GM23338 (cell line): ENCODE measurements around the gene HSPA14.

Experiments
- CREB1 ChIP-seq: fragments of 250-450 bp; sonication (Bioruptor Pico); IDR thresholded peaks from 2 replicates; pipeline ENCODE4 v1.5.0; 2020; ENCODE audit warnings: low read depth, mild to moderate bottlenecking, moderate library complexity
- EZH2 ChIP-seq: fragments of 200-600 bp; sonication (generic); IDR thresholded peaks from one replicate; pipeline ENCODE4 v1.8.0; 2017; ENCODE audit warnings: antibody characterized with exemption, mild to moderate bottlenecking, low read depth; ENCODE audit not compliant: unreplicated experiment
- NANOG ChIP-seq: IDR thresholded peaks from 2 replicates; pipeline ENCODE4 v1.6.1; 2016; ENCODE audit warnings: antibody characterized with exemption, borderline replicate concordance
- POLR2AphosphoS5 ChIP-seq: IDR thresholded peaks from 2 replicates; pipeline ENCODE4 v1.6.1; 2016; ENCODE audit warnings: antibody characterized with exemption, low read depth
- STAT1 ChIP-seq: IDR thresholded peaks from one replicate; pipeline ENCODE4 v1.6.1; 2016; ENCODE audit warnings: antibody characterized with exemption; ENCODE audit not compliant: unreplicated experiment
- TF ChIP-seq, protein P1 (sequence below), 2 experiments: fragments of 200-600 bp in 1 of 2; sonication (generic) in 1 of 2; conservative IDR thresholded peaks; 2 replicates each; pipeline versions ENCODE4 v1.5.1 to v1.6.1; 2016 to 2017; ENCODE audit warnings: antibody characterized with exemption in 2 of 2, low read depth in 2 of 2, mild to moderate bottlenecking in 2 of 2, moderate library complexity in 1 of 2

DNA sequence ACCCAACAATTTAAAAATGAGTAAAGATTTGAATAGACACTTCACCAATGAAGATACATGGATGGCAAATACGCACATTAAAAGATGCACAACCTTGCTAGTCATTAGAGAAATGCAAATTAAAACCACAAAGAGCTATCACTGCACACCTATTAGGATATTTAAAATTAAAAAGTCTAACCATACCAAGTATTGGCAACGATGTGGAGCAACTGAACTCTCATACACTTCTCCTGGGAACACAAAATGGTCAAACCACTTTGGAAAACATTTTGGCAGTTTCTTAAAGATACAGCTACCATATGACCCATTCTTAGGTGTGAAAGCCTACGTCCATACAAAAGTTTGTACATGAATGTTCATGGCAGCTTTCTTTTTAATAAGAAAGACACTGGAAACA is 79.7 kb downstream of the HSPA14 start:
- TF ChIP-seq EZH2 (no peak), NANOG (no peak), STAT1 (no peak), POLR2AphosphoS5 (no peak), CREB1 (CRISPR knock-in tag) (no peak)
- TF ChIP-seq, protein P1, sequence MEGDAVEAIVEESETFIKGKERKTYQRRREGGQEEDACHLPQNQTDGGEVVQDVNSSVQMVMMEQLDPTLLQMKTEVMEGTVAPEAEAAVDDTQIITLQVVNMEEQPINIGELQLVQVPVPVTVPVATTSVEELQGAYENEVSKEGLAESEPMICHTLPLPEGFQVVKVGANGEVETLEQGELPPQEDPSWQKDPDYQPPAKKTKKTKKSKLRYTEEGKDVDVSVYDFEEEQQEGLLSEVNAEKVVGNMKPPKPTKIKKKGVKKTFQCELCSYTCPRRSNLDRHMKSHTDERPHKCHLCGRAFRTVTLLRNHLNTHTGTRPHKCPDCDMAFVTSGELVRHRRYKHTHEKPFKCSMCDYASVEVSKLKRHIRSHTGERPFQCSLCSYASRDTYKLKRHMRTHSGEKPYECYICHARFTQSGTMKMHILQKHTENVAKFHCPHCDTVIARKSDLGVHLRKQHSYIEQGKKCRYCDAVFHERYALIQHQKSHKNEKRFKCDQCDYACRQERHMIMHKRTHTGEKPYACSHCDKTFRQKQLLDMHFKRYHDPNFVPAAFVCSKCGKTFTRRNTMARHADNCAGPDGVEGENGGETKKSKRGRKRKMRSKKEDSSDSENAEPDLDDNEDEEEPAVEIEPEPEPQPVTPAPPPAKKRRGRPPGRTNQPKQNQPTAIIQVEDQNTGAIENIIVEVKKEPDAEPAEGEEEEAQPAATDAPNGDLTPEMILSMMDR (conservative IDR thresholded peaks at IDR 0.05; ENCODE audit: low read depth in 2 of 2): no peak
